GM21825 (cell line): ENCODE measurements around the gene RRP8.

Experiments
- ATAC-seq: cut with Tn5 transposase; IDR thresholded peaks from one replicate; pipeline ENCODE4 v1.9.1; 2021; ENCODE audit warnings: mild to moderate bottlenecking, moderate library complexity; ENCODE audit not compliant: unreplicated experiment

RRP8 gene

DNA sequence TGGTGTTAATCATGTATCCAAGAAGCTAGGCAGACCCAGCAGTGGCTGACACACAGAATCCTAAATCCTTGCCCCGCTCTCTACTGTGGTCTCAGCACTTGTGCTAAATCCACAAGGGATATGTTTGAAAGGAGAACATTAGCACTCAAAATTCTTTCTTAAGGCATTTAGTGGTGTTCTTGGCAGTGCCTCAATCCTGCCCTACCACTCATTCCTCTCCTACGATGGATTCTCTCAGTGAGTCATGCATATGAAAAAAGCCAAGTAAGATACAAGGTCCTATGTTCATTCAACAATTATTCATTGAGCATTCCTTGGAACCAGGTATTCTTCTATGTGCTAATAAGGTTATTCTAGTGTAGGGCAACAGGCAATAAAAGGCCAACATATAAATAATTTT lies 31.2 kb downstream of the RRP8 start:
- no peak for ATAC-seq

DNA sequence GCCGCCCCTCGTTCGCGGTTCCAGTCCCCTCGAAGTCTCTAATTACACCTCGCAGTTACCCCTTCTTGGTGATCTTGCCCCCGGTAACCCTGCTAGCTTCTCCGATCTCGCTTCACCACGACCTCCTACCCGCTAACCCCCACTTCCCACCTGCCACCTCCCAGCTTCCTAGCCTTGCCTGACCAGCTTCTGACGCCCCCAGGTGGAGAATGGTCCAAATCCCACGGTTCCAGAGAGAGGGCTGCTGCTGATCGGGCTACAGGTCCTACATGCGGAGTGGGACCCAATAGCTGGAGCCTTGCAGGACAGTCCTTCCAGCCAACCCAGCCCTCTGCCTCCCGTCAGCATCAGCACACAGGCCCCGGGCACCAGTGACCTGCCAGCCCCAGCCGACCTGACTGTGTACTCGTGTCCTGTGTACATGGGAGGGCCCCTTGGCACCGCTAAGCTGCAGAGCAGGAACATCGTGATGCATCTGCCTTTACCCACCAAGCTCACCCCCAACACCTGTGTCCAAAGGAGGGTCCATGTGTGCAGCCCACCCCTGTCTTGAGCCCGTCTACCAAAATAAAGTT lies 31.9 kb downstream of the RRP8 start:
- no peak for ATAC-seq

- ATAC-seq: no peak
Measured at GRCh38 chr11:6570691-6571427, 32.6 kb downstream of the RRP8 start.

DNA sequence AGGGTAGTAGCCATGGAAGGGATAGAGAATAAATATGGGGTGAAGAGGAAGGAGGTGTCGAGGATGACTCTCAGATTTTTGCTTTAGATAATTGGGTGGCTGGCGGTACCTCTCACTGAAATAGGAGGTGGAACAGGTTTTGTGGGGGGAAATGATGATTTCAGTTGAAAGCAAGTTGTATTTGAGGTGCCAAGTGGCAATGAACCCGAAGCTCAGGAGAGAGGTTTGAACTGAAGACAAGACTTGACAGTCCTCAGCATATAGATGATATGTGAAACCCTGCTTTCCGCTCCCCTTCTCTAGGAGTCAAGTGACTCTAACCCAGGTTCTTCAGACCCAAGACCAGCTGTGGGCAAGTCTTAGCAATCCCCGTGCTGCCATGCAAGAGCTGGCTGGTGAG lies 33.7 kb downstream of the RRP8 start:
- ATAC-seq: no peak

DNA sequence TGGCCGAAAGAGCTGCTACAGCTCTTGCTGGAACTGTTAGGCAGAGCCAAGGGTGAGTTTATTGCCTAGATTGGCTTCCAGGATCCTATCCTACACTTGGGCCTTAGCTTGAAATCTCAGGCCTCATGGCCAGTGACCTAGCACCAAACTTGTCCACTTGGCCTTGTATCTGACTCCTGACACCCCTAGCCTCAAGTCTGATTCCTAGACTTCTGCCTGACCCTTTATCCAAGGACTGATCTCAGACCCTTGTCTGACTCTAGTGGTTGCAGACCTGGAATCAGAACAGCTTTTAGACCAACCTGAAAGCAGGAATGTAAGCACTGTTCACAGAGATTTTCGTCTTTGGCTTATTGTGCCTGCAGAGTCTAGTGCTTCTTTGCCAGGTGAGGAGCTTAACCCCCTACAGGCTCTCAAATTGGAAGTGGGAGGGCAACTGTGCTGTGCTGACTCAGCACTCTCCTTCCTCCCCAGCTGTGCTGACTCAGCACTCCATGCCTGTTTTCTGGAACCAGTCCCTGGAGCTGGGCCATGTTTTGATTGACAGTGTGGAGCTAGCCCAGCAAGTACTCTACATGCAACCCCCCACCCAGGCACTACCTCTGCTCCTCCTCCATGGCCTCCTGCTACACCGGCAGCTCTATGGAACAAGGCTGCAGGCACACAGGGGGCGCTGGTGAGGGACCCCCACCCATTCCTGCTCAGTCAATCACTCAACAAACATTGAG lies 35.1 kb downstream of the RRP8 start:
- ATAC-seq: no peak

GRCh38 chr11:6567371-6567745 lies 36.1 kb downstream of the RRP8 start:
- ATAC-seq: no peak

GRCh38 chr11:6566704-6567370 lies 36.6 kb downstream of the RRP8 start:
- no peak for ATAC-seq

- ATAC-seq: no peak
Measured at GRCh38 chr11:6565988-6566703, 37.3 kb downstream of the RRP8 start.

GRCh38 chr11:6565325-6565724 lies 38.1 kb downstream of the RRP8 start:
- ATAC-seq: no peak

- ATAC-seq: no peak
Measured at GRCh38 chr11:6563667-6564066, 39.7 kb downstream of the RRP8 start.

GRCh38 chr11:6563121-6563619 lies 40.2 kb downstream of the RRP8 start:
- no peak for ATAC-seq

DNA sequence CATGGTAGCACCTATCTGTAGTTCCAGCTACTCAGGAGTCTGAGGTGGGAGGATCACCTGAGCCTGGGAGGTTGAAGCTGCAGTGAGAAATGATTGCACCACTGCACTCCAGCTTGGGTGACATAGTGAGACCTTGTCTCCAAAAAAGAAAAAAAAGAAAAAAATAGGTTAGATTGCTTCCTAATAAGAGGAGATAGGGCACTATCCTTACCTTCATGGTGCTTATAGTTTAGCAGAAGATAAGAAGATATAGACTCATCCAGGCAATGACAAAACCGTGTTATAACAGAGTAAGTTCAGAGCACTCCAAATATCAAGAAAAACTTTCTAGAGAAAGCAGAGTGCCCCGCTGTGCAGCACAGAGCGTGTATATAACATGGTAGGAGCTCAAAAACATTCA lies 42.1 kb downstream of the RRP8 start:
- no peak for ATAC-seq

- ATAC-seq: no peak
Measured at GRCh38 chr11:6559369-6559768, 44.0 kb downstream of the RRP8 start.

DNA sequence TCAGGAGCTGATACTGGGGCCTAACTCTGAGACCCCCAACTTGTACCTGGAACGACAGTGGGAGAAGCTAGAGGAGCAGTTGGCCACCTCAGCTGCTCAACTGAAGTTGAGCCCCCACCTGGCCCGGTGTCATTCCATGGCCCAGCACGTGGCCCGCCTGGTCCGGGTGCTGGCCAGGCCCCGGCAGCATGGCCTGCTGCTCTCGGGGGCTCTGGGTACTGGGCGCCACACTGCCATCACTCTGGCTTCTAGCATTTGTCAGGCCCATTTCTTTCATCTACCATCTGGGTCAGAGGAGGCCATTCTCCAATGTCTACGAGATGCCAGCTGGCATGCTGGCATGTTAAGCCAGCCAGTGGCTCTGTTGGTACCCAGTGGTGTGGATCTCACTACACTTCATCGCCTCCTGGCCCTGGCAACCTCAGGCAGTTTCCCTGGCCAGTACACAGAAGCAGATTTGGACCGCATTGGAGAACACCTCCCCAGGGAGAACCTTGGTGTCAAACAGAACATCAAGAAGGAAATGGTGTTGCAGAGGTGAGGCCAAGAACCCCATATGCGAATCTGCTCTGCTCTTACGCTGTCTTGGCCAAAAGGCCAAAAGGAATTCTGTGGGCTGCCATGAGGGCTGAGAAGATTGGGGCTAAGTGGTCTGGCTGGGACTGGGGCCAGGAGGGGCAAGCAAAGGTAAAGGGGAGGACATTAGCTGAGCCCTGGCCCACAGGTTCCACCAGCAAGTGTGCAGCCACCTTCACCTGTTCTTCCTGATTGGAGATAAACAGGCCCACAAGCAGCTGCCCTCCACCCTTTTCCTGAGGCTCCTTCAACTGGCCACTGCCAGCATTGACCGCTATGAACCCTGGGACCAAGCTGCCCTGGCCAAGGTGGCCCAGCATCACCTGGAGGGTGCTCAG lies 45.4 kb downstream of the RRP8 start:
- ATAC-seq: no peak

DNA sequence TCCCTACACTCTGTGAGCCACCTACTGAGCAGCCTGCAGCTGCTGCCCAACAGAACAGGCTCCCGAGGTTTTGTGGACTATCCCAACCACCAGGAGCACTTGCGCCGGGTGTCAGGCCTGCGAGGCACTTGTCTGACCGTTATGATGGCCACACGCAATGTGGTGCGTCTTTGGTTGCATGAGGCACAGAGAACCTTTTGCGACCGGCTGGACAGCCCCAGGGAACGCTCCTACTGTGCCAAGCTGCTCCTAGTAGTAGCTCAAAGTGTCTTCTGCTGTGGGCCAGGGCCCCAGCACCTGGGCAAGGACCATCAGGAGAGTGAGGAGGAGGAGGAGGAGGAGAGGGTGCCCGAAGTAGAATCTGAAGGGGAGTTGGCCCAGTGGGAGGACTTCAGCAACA lies 46.4 kb downstream of the RRP8 start:
- ATAC-seq: no peak

GRCh38 chr11:6556139-6556949 lies 47.1 kb downstream of the RRP8 start:
- ATAC-seq: no peak

DNA sequence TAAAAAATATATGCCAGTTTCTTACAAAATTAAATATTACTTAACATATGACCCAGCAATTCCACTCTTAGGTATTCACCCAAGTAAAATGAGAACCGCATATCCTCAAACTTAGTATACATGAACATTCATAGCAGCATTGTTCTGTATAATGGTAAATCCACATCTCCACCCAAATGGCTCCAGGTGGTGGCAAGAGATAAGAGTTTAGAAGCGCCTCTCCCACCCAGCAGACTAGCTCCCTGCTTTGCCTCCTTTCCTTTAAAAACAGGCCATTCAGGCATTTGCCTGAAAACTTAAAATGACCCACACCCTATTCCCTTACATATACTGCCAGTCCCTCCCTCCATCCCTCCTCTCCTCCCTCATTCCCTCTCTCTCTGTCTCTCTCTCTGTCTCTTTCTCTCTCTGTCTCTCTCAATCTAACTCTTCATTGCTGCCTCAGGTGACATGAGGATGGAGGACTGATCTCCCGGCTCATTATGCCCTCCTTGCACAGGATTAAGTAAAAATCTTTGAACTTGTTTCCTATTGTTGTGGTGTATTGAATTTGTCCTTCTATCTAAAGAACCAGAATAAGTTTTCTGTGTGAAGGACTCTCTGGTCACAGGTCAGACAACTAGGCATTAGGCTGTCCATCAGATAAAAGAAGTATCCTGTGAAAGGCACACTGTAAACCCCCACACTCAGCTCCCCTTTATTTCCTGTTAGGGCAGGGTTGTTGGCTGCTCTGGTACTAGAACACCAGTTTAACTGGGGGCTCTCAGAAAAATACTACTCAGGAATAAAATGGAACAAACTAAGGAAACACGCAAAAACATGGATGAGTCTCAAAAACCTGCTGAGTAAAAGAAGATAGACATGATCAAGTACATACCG lies 48.3 kb downstream of the RRP8 start:
- no peak for ATAC-seq

- ATAC-seq: no peak
Measured at GRCh38 chr11:6553634-6554033, 49.8 kb downstream of the RRP8 start.
